Stomach (tissue), 4 donors: ENCODE data around the gene SPRR2D.

ENCODE experiments used
- EP300 ChIP-seq: sonication (generic); formaldehyde crosslinking; IDR thresholded peaks from one replicate; pipeline ENCODE4 v1.6.1; 2017; ENCODE audit warnings: antibody characterized with exemption
- POLR2A ChIP-seq, 4 donors: fragments of 450-650 bp; IDR thresholded peaks; one replicate each; pipeline ENCODE4 v1.6.1; 2016; ENCODE audit warnings: antibody characterized with exemption in 4 of 4, control low read depth in 2 of 4, mild to moderate bottlenecking in 1 of 4, moderate library complexity in 1 of 4
- POLR2AphosphoS5 ChIP-seq, 3 donors: sonication (generic); formaldehyde crosslinking; IDR thresholded peaks; one replicate each; pipeline ENCODE4 v1.6.1; 2016; ENCODE audit warnings: antibody characterized with exemption in 3 of 3
- TF ChIP-seq, protein P1 (sequence below), 7 experiments: fragments of 450-650 bp in 4 of 7; fragments of 200-600 bp in 3 of 7; sonication (generic) in 3 of 7; IDR thresholded peaks; one replicate each; pipeline ENCODE4 v1.5.1; 2016 to 2019; ENCODE audit warnings: antibody characterized with exemption in 7 of 7, control low read depth in 2 of 7, mild to moderate bottlenecking in 1 of 7

DNA sequence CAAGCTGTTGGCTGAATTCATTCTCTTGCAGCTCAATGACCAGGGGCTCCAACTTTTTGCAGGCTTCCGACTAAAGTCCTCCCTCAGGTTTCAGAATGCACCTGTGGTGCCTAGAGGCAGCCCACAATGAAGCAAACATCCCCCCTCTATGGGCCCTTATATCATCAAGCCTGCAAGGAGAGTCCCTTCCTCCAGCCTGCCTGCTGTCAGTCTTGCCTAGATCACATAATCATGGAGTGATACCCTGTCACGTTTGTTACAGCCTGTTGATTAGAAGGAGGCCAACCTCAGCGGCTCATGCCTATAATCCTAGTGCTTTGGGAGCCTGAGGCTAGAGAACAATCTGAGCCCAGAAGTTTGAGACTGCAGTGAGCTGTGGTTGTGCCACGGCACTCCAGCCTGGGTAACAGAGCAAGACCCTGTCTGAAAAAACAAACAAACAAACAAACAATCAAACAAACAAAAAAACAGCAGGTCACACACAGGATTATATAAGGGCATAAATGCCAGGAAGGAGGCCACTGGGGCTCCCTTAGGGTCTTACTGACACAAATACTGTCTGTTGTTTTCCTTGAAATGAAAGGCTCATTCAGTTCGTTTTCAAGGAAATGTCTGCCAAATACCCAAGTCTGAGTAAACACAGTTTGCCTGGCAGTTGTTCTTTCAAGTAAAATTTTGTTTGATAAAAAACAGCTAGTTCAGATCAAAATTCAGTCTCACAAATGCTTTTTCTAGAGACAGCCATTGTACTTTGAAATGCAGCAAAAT is 44.1 kb downstream of the SPRR2D start:
- TF ChIP-seq POLR2A (IDR thresholded peaks at IDR 0.05) (no peak), POLR2AphosphoS5 (IDR thresholded peaks at IDR 0.05) (no peak), EP300 (no peak)
- TF ChIP-seq, protein P1, sequence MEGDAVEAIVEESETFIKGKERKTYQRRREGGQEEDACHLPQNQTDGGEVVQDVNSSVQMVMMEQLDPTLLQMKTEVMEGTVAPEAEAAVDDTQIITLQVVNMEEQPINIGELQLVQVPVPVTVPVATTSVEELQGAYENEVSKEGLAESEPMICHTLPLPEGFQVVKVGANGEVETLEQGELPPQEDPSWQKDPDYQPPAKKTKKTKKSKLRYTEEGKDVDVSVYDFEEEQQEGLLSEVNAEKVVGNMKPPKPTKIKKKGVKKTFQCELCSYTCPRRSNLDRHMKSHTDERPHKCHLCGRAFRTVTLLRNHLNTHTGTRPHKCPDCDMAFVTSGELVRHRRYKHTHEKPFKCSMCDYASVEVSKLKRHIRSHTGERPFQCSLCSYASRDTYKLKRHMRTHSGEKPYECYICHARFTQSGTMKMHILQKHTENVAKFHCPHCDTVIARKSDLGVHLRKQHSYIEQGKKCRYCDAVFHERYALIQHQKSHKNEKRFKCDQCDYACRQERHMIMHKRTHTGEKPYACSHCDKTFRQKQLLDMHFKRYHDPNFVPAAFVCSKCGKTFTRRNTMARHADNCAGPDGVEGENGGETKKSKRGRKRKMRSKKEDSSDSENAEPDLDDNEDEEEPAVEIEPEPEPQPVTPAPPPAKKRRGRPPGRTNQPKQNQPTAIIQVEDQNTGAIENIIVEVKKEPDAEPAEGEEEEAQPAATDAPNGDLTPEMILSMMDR (IDR thresholded peaks at IDR 0.05): no peak
